Fibroblast of lung (primary cell): ENCODE data around the gene DDX51.

Experiments
- CTCF ChIP-seq, 2 donors: IDR thresholded peaks in 1 of 2; conservative IDR thresholded peaks in 1 of 2; 1 replicate in 1 of 2; 2 replicates in 1 of 2; pipeline ENCODE4 v1.5.1; 2011 to 2012; ENCODE audit warnings: low read length in 2 of 2, control low read depth in 1 of 2, inconsistent platforms in 1 of 2, low read depth in 1 of 2, mild to moderate bottlenecking in 1 of 2
- EZH2 ChIP-seq: IDR thresholded peaks from 2 replicates; pipeline ENCODE4 v1.5.1; 2012; ENCODE audit warnings: low read length, control low read depth, mild to moderate bottlenecking; ENCODE audit errors: missing control alignments

- TF ChIP-seq CTCF (conservative IDR thresholded peaks at IDR 0.05 in 1 of 2, IDR thresholded peaks at IDR 0.05 in 1 of 2; ENCODE audit: low read depth in 1 of 2, low read length in 2 of 2) (no peak), EZH2 (no peak)
These were observed 32.9 kb upstream of the DDX51 start for GRCh38 chr12:132176920-132177551.
